Keratinocyte (primary cell): ENCODE results near the gene ABHD12B. TPM values are rescaled to one million over a fixed set of nuclear protein-coding genes. Genes with fewer than 3 reads are reported as not detected.

Experiments used
- DNase-seq: peaks from one replicate; pipeline ENCODE4 v3.0.0-alpha.2; 2011; ENCODE audit warnings: low read depth, missing footprints, low spot score
- FAIRE-seq: peaks from 2 replicates; lab custom pipeline; 2011; peaks lifted over from hg19 to GRCh38; lab: Jason Lieb, UNC
- H2AFZ ChIP-seq: 2 replicates; pipeline ENCODE4 v1.6.0; 2012; ENCODE audit warnings: low read length, control low read depth, inconsistent platforms; ENCODE audit not compliant: control insufficient read depth
- H3K27ac ChIP-seq: 2 replicates; pipeline ENCODE4 v1.5.1; 2011; ENCODE audit warnings: low read length; ENCODE audit not compliant: control insufficient read depth, insufficient read depth
- H3K27me3 ChIP-seq: 3 replicates; pipeline ENCODE4 v1.6.0; 2011; ENCODE audit warnings: low read length; ENCODE audit not compliant: control insufficient read depth, insufficient read depth; ENCODE audit errors: extremely low read depth
- H3K36me3 ChIP-seq, 2 experiments: 2 replicates in 1 of 2; 3 replicates in 1 of 2; pipeline ENCODE4 v1.5.1; 2011; ENCODE audit warnings: low read length in 2 of 2, mild to moderate bottlenecking in 1 of 2; ENCODE audit not compliant: control insufficient read depth in 2 of 2, insufficient read depth in 2 of 2; ENCODE audit errors: extremely low read depth in 1 of 2
- H3K4me1 ChIP-seq: 3 replicates; pipeline ENCODE4 v1.5.1; 2011; ENCODE audit warnings: low read length; ENCODE audit not compliant: control insufficient read depth, insufficient read depth; ENCODE audit errors: extremely low read depth
- H3K4me2 ChIP-seq: 3 replicates; pipeline ENCODE4 v1.6.0; 2011; ENCODE audit warnings: low read depth, low read length; ENCODE audit not compliant: control insufficient read depth, insufficient read depth; ENCODE audit errors: extremely low read depth
- H3K4me3 ChIP-seq, 3 experiments: fragments of 200-600 bp in 1 of 3; sonication (generic) in 1 of 3; 2 replicates in 2 of 3; 3 replicates in 1 of 3; pipeline ENCODE4 v1.5.1; 2011 to 2016; ENCODE audit warnings: low read length in 3 of 3, mild to moderate bottlenecking in 3 of 3, control low read depth in 2 of 3, inconsistent platforms in 1 of 3, low read depth in 1 of 3, mixed read lengths in 1 of 3, mixed run types in 1 of 3, moderate library complexity in 1 of 3; ENCODE audit not compliant: control insufficient read depth in 2 of 3, insufficient read depth in 2 of 3; ENCODE audit errors: extremely low read depth in 1 of 3
- H3K79me2 ChIP-seq: 2 replicates; pipeline ENCODE4 v1.6.0; 2012; ENCODE audit warnings: low read length; ENCODE audit not compliant: control insufficient read depth, insufficient read depth
- H3K9ac ChIP-seq: 3 replicates; pipeline ENCODE4 v1.6.0; 2011; ENCODE audit warnings: low read length; ENCODE audit not compliant: control insufficient read depth, insufficient read depth; ENCODE audit errors: extremely low read depth
- H3K9me1 ChIP-seq: 3 replicates; pipeline ENCODE4 v1.6.0; 2011; ENCODE audit warnings: low read length; ENCODE audit not compliant: control insufficient read depth, insufficient read depth; ENCODE audit errors: extremely low read depth
- H3K9me3 ChIP-seq: 2 replicates; pipeline ENCODE4 v1.5.1; 2012; ENCODE audit warnings: low read depth, low read length; ENCODE audit not compliant: control insufficient read depth
- H4K20me1 ChIP-seq: 3 replicates; pipeline ENCODE4 v1.6.0; 2011; ENCODE audit warnings: low read length; ENCODE audit not compliant: control insufficient read depth, insufficient read depth; ENCODE audit errors: extremely low read depth
- EZH2 ChIP-seq: IDR thresholded peaks from one replicate; pipeline ENCODE4 v1.6.1; 2012; ENCODE audit warnings: inconsistent platforms, mild to moderate bottlenecking, low read length, moderate library complexity
- dilution Hi-C: fragments of 300-500 bp; cut with MboI; formaldehyde crosslinking; loops from one replicate; pipeline ENCODE4 v1.7.0; 2020; ENCODE audit warnings: low sequenced_read_pairs; ENCODE audit not compliant: extremely low pct_ligation_motif_present
- polyA plus RNA-seq, 5 experiments: library from polyadenylated mRNA; depleted of rRNA in 3 of 5; stranded (reverse) in 3 of 5; stranded (forward) in 1 of 5; unstranded in 1 of 5; fragments of >200 nt; gene quantifications; 1 replicate in 1 of 5; 2 replicates in 3 of 5; 3 replicates in 1 of 5; pipeline versions ENCODE4 v1.2.1 to v1.2.3, GENCODE V29; 2011 to 2012; ENCODE audit warnings: missing spikeins in 2 of 5, low read depth in 1 of 5, low replicate concordance in 1 of 5
- TF ChIP-seq, protein P1 (sequence below), 3 experiments: IDR thresholded peaks in 1 of 3; conservative IDR thresholded peaks in 1 of 3; optimal IDR thresholded peaks in 1 of 3; 2 replicates in 2 of 3; 3 replicates in 1 of 3; pipeline versions ENCODE3 to v1.5.1; 2011; ENCODE audit warnings: low read length in 3 of 3, mild to moderate bottlenecking in 3 of 3, moderate library complexity in 2 of 3, control low read depth in 1 of 3, inconsistent platforms in 1 of 3; ENCODE audit not compliant: insufficient read depth in 2 of 3; ENCODE audit errors: extremely low read depth in 1 of 3

The ABHD12B gene
- polyA plus RNA-seq, 1 donor (not counting 4 experiments of a cell fraction or from before 2014, with no cell fraction given): not detected

DNA sequence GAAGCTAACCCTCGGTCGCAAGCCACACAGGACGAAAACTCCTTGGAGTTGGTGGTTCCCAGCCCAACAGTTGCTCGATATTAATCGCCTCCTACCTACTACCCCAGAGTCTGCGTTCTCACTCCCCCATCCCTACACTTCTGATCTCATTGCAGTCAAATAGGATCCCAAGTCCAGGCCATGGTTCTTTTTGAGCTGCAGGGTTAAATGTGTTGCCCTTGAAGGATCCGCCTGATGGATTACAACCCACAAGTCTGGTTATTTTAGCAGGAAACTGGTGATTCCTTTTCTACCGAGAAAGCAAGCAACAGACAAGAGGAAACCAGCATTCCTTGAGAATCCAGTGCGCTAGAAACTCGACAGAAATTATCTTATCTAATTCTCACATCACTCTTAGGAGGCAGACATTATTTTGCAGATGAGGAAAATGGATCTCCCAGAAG, 40.1 kb upstream of the ABHD12B start:
- no peak for TF ChIP-seq EZH2
- TF ChIP-seq, protein P1, sequence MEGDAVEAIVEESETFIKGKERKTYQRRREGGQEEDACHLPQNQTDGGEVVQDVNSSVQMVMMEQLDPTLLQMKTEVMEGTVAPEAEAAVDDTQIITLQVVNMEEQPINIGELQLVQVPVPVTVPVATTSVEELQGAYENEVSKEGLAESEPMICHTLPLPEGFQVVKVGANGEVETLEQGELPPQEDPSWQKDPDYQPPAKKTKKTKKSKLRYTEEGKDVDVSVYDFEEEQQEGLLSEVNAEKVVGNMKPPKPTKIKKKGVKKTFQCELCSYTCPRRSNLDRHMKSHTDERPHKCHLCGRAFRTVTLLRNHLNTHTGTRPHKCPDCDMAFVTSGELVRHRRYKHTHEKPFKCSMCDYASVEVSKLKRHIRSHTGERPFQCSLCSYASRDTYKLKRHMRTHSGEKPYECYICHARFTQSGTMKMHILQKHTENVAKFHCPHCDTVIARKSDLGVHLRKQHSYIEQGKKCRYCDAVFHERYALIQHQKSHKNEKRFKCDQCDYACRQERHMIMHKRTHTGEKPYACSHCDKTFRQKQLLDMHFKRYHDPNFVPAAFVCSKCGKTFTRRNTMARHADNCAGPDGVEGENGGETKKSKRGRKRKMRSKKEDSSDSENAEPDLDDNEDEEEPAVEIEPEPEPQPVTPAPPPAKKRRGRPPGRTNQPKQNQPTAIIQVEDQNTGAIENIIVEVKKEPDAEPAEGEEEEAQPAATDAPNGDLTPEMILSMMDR (optimal IDR thresholded peaks at IDR 0.05 in 1 of 3, IDR thresholded peaks at IDR 0.05 in 1 of 3, conservative IDR thresholded peaks at IDR 0.05 in 1 of 3; ENCODE audit: extremely low read depth in 1 of 3, insufficient read depth in 2 of 3, low read length in 3 of 3): no peak
- Histone ChIP-seq H3K9me3 (no peaks in the 10 kb centered on the region), H3K36me3 (no peaks in the 10 kb centered on the region), H3K4me3 (peak overlapping the region; percentile 69 to 90 (median 72)), H4K20me1 (peaks cover 6% of the 10 kb centered on the region), H3K79me2 (peaks cover 31% of the 10 kb centered on the region), H3K27me3 (no peaks in the 10 kb centered on the region), H3K4me1 (peaks cover 15% of the 10 kb centered on the region), H2AFZ (peak overlapping the region; percentile 97), H3K4me2 (peak overlapping the region; percentile 83), H3K27ac (no peak overlapping the region), H3K9ac (peak overlapping the region; percentile 73), H3K9me1 (peaks cover 2% of the 10 kb centered on the region)
- dilution Hi-C loops: no loop called here
- FAIRE-seq (peak; percentile 29), DNase-seq (no peak)

DNA sequence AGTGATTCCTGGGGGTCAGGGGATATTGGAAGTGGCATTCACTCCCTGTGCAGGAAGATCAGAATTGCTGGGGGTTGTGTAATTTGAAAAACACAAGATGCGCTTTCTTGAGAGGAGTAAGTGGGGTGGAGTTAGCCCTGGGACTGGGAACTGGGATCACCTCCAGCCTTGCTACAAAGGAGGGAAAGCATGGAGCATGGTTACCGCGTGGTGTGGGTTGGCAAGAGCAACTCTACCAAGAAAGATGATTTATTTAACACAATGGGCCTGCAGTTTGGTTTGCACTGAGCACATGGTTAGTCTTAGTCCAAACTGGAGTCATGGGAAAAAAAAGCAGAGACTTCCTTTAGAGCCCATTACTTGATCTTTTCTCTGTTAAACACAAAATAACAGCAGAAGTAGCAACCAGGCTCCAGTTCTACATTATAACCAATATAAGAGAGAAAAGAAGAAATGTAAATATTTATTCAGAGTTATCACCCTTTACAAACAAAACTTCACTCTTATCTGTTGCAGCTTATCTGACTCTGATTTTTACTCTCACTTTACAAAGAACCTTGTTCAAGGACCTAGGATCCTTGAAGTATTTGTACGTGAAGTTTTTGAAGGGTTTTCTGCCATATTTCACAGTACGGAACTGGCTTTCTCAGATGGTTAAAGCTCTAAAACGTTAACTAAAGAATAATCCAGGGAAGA, 38.8 kb upstream of the ABHD12B start:
- no peak overlapping the region for H3K9ac ChIP-seq
- H3K9me3 ChIP-seq: no peaks in the 10 kb centered on the region
- dilution Hi-C loops: no loop called here
- H2AFZ ChIP-seq: no peak overlapping the region
- H3K4me1 ChIP-seq: peaks cover 15% of the 10 kb centered on the region
- H3K79me2 ChIP-seq: peaks cover 20% of the 10 kb centered on the region
- DNase-seq (no peak), FAIRE-seq (no peak)
- H3K27me3 ChIP-seq: no peaks in the 10 kb centered on the region
- H3K9me1 ChIP-seq: no peaks in the 10 kb centered on the region
- no peak for TF ChIP-seq EZH2
- TF ChIP-seq, protein P1 (optimal IDR thresholded peaks at IDR 0.05 in 1 of 3, IDR thresholded peaks at IDR 0.05 in 1 of 3, conservative IDR thresholded peaks at IDR 0.05 in 1 of 3; ENCODE audit: extremely low read depth in 1 of 3, insufficient read depth in 2 of 3, low read length in 3 of 3): no peak
- peaks cover 6% of the 10 kb centered on the region for H4K20me1 ChIP-seq
- H3K4me2 ChIP-seq: no peak overlapping the region
- no peaks in the 10 kb centered on the region for H3K36me3 ChIP-seq
- no peak overlapping the region for H3K4me3 ChIP-seq
- H3K27ac ChIP-seq: no peak overlapping the region
